NCI-H748 (cell line): ENCODE data around the gene ASIC3.
"Not testable (repeated sequence)": the region's sequence is repeated elsewhere in the genome, so short reads cannot be mapped to it uniquely, and the experiment has no call there.

ENCODE experiments used
- DNase-seq: peaks from one replicate; lab custom pipeline; 2025; ENCODE audit not compliant: unreplicated experiment; lab: John Stamatoyannopoulos, UW

ASIC3 gene

GRCh38 chr7:151047976-151048815 lies at the start of gene ASIC3:
ASIC3 (plus strand) TSS chr7:151048531; CDS start chr7:151048886, 355 bp downstream.
- no peak for DNase-seq

- no peak for DNase-seq
Observed at GRCh38 chr7:150999001-150999400, 49.3 kb upstream of the ASIC3 start.

- DNase-seq: no peak
Observed at GRCh38 chr7:150999497-151000230, 48.7 kb upstream of the ASIC3 start.

- DNase-seq: no peak
Observed at GRCh38 chr7:151000897-151001495, 47.3 kb upstream of the ASIC3 start.

- DNase-seq: no peak
Observed at GRCh38 chr7:151001546-151001945, 46.8 kb upstream of the ASIC3 start.

- DNase-seq: peak; percentile 73
Observed at GRCh38 chr7:151003572-151003971, 44.8 kb upstream of the ASIC3 start.

GRCh38 chr7:151005566-151005965 lies 42.8 kb upstream of the ASIC3 start:
- DNase-seq: no peak

GRCh38 chr7:151006590-151007300 lies 41.6 kb upstream of the ASIC3 start:
- no peak for DNase-seq

- no peak for DNase-seq
Observed at GRCh38 chr7:151007469-151007898, 40.8 kb upstream of the ASIC3 start.

- no peak for DNase-seq
Observed at GRCh38 chr7:151008143-151008510, 40.2 kb upstream of the ASIC3 start.

GRCh38 chr7:151008511-151009323 lies 39.6 kb upstream of the ASIC3 start:
- DNase-seq: no peak

GRCh38 chr7:151009327-151010036 lies 38.8 kb upstream of the ASIC3 start:
- no peak for DNase-seq

GRCh38 chr7:151010037-151010306 lies 38.4 kb upstream of the ASIC3 start:
- DNase-seq: no peak

- no peak for DNase-seq
Observed at GRCh38 chr7:151010307-151011096, 37.8 kb upstream of the ASIC3 start.

- DNase-seq: no peak
Observed at GRCh38 chr7:151011097-151011409, 37.3 kb upstream of the ASIC3 start.

- not testable (repeated sequence) for DNase-seq
Observed at GRCh38 chr7:151011616-151012015, 36.7 kb upstream of the ASIC3 start.

- DNase-seq: no peak
Observed at GRCh38 chr7:151012031-151012692, 36.2 kb upstream of the ASIC3 start.

- peak; percentile 48 for DNase-seq
Observed at GRCh38 chr7:151012911-151013347, 35.4 kb upstream of the ASIC3 start.

- DNase-seq: no peak
Observed at GRCh38 chr7:151013356-151013732, 35.0 kb upstream of the ASIC3 start.
